HAP-1 (cell line): ENCODE data around the gene CRYAB.
"Not testable (repeated sequence)": the region's sequence is repeated elsewhere in the genome, so short reads cannot be mapped to it uniquely, and the experiment has no call there.

Experiments
- DNase-seq, 2 experiments: peaks; one replicate each; pipeline ENCODE4 v3.0.0-alpha.2; 2016 to 2020; ENCODE audit warnings: low spot score in 2 of 2
- H3K27me3 ChIP-seq: fragments of 250-450 bp; sonication (Bioruptor Pico); 2 replicates; pipeline ENCODE4 v1.5.1; 2020; ENCODE audit warnings: low read depth, mild to moderate bottlenecking, moderate library complexity
- H3K36me3 ChIP-seq: fragments of 250-450 bp; sonication (Bioruptor Pico); replicated peaks from 2 replicates; pipeline ENCODE4 v1.5.1; 2020; ENCODE audit warnings: mild to moderate bottlenecking
- H3K4me1 ChIP-seq: fragments of 250-450 bp; sonication (Bioruptor Pico); 2 replicates; pipeline ENCODE4 v1.5.1; 2020; ENCODE audit warnings: mild to moderate bottlenecking
- H3K4me3 ChIP-seq: fragments of 250-450 bp; sonication (Bioruptor Pico); 2 replicates; pipeline ENCODE4 v1.5.1; 2020; ENCODE audit warnings: mild to moderate bottlenecking, moderate library complexity
- H3K9me3 ChIP-seq: fragments of 250-450 bp; sonication (Bioruptor Pico); 2 replicates; pipeline ENCODE4 v1.5.1; 2020; ENCODE audit warnings: mild to moderate bottlenecking, moderate library complexity
- in situ Hi-C: fragments of 300-500 bp; cut with MboI; formaldehyde crosslinking; loops from 3 replicates; pipeline ENCODE4 v1.14.3; 2020; ENCODE audit warnings: low sequenced_read_pairs, inconsistent platforms, mixed read lengths

Gene CRYAB

GRCh38 chr11:111910676-111911562, 651 bp downstream of the CRYAB start:
- no peak overlapping the region for H3K4me3 ChIP-seq
- peaks cover 8% of the 10 kb centered on the region for H3K4me1 ChIP-seq
- no peaks in the 10 kb centered on the region for H3K9me3 ChIP-seq
- no peaks in the 10 kb centered on the region for H3K36me3 ChIP-seq
- no peak for DNase-seq
- H3K27me3 ChIP-seq: no peaks in the 10 kb centered on the region
- in situ Hi-C loops: no loop called here

- no peaks in the 10 kb centered on the region for H3K36me3 ChIP-seq
- no peak for DNase-seq
- in situ Hi-C loops: no loop called here
- peaks cover 6% of the 10 kb centered on the region for H3K4me1 ChIP-seq
- H3K9me3 ChIP-seq: no peaks in the 10 kb centered on the region
- H3K27me3 ChIP-seq: no peaks in the 10 kb centered on the region
- no peak overlapping the region for H3K4me3 ChIP-seq
Measured at GRCh38 chr11:111909378-111909777, 2.2 kb downstream of the CRYAB start.

- no peak for DNase-seq
Measured at GRCh38 chr11:111908639-111909305, 2.8 kb downstream of the CRYAB start.

GRCh38 chr11:111906680-111907079, 4.9 kb downstream of the CRYAB start:
- in situ Hi-C loops: no loop called here
- Histone ChIP-seq H3K36me3 (no peaks in the 10 kb centered on the region), H3K4me1 (no peaks in the 10 kb centered on the region), H3K9me3 (no peaks in the 10 kb centered on the region), H3K4me3 (no peak overlapping the region), H3K27me3 (no peaks in the 10 kb centered on the region; the same call in 1 of the 2 replicates)
- no peak for DNase-seq

More at GRCh38 chr11:111908639-111909305, 2.8 kb downstream of the CRYAB start:
- H3K4me3 ChIP-seq: no peak overlapping the region
- H3K9me3 ChIP-seq: no peaks in the 10 kb centered on the region
- no peaks in the 10 kb centered on the region for H3K36me3 ChIP-seq
- H3K27me3 ChIP-seq: no peaks in the 10 kb centered on the region; the same call in 1 of the 2 replicates
- in situ Hi-C loops: no loop called here
- H3K4me1 ChIP-seq: peaks cover under 1% of the 10 kb centered on the region; the same call in 1 of the 2 replicates

- in situ Hi-C loops: no loop called here
- no peaks in the 10 kb centered on the region for H3K36me3 ChIP-seq
- no peak for DNase-seq
- no peaks in the 10 kb centered on the region for H3K9me3 ChIP-seq
- H3K4me1 ChIP-seq: no peaks in the 10 kb centered on the region
- no peaks in the 10 kb centered on the region; the same call in 1 of the 2 replicates for H3K27me3 ChIP-seq
- H3K4me3 ChIP-seq: no peak overlapping the region
Measured at GRCh38 chr11:111905411-111905810, 6.2 kb downstream of the CRYAB start.

GRCh38 chr11:111886844-111887243, 24.7 kb downstream of the CRYAB start:
- no peak for DNase-seq
- H3K9me3 ChIP-seq: no peaks in the 10 kb centered on the region
- no peaks in the 10 kb centered on the region for H3K36me3 ChIP-seq
- in situ Hi-C loops: no loop called here
- H3K4me3 ChIP-seq: no peak overlapping the region
- H3K27me3 ChIP-seq: no peaks in the 10 kb centered on the region
- no peaks in the 10 kb centered on the region for H3K4me1 ChIP-seq

- Histone ChIP-seq H3K36me3 (no peaks in the 10 kb centered on the region), H3K4me1 (no peaks in the 10 kb centered on the region), H3K4me3 (no peak overlapping the region), H3K27me3 (no peaks in the 10 kb centered on the region), H3K9me3 (no peaks in the 10 kb centered on the region)
- in situ Hi-C loops: no loop called here
- no peak for DNase-seq
Measured at GRCh38 chr11:111886032-111886431, 25.5 kb downstream of the CRYAB start.

GRCh38 chr11:111885053-111885452, 26.5 kb downstream of the CRYAB start:
- H3K36me3 ChIP-seq: not testable (repeated sequence)

GRCh38 chr11:111882202-111882601, 29.4 kb downstream of the CRYAB start:
- peaks cover 10% of the 10 kb centered on the region for H3K4me1 ChIP-seq
- H3K27me3 ChIP-seq: no peaks in the 10 kb centered on the region
- in situ Hi-C loops: no loop called here
- no peaks in the 10 kb centered on the region for H3K9me3 ChIP-seq
- DNase-seq: no peak
- no peak overlapping the region for H3K4me3 ChIP-seq
- H3K36me3 ChIP-seq: no peaks in the 10 kb centered on the region

More at GRCh38 chr11:111885053-111885452, 26.5 kb downstream of the CRYAB start:
- H3K4me1 ChIP-seq, H3K4me3 ChIP-seq, H3K9me3 ChIP-seq, in situ Hi-C loops, H3K27me3 ChIP-seq, DNase-seq: not testable (repeated sequence)

- no peak for DNase-seq
- H3K9me3 ChIP-seq: no peaks in the 10 kb centered on the region
- peaks cover 10% of the 10 kb centered on the region for H3K4me1 ChIP-seq
- no peaks in the 10 kb centered on the region for H3K27me3 ChIP-seq
- H3K36me3 ChIP-seq: no peaks in the 10 kb centered on the region
- peak overlapping the region; percentile 66 for H3K4me3 ChIP-seq
- in situ Hi-C loops: loop anchor here (10.0 kb wide), 1 partner anchor 205 kb away; the partner anchor contains the start of genes SDHD and TIMM8B
Measured at GRCh38 chr11:111879637-111879960, 32.0 kb downstream of the CRYAB start.

GRCh38 chr11:111878849-111879636, 32.5 kb downstream of the CRYAB start, which contains the start of the genes CFAP68 and FDXACB1:
Gene CFAP68 (plus strand): TSS chr11:111879541. CDS start chr11:111879561, 20 bp downstream.
Gene FDXACB1 (minus strand): TSS chr11:111879165. CDS start chr11:111879132, 33 bp downstream.
- in situ Hi-C loops: loop anchor here (10.0 kb wide), 1 partner anchor 206 kb away; the partner anchor contains the start of genes SDHD and TIMM8B
- Histone ChIP-seq H3K4me1 (peaks cover 10% of the 10 kb centered on the region), H3K36me3 (no peaks in the 10 kb centered on the region), H3K27me3 (no peaks in the 10 kb centered on the region), H3K9me3 (no peaks in the 10 kb centered on the region), H3K4me3 (peak within 1 kb of the TSS; percentile 66)
- DNase-seq: peak; percentile 96 to 97

GRCh38 chr11:111878385-111878848, 33.2 kb downstream of the CRYAB start:
- peaks cover 10% of the 10 kb centered on the region for H3K4me1 ChIP-seq
- DNase-seq: peak in 1 of 2 experiments; percentile 20
- no peaks in the 10 kb centered on the region for H3K27me3 ChIP-seq
- no peaks in the 10 kb centered on the region for H3K36me3 ChIP-seq
- in situ Hi-C loops: loop anchor here (10.0 kb wide), 1 partner anchor 206 kb away; the partner anchor contains the start of genes SDHD and TIMM8B
- H3K4me3 ChIP-seq: peak overlapping the region; percentile 66
- no peaks in the 10 kb centered on the region for H3K9me3 ChIP-seq

- DNase-seq: no peak
- Histone ChIP-seq H3K4me1 (peaks cover 2% of the 10 kb centered on the region; the same call in 1 of the 2 replicates), H3K4me3 (peak overlapping the region; percentile 72), H3K27me3 (no peaks in the 10 kb centered on the region), H3K9me3 (no peaks in the 10 kb centered on the region), H3K36me3 (no peaks in the 10 kb centered on the region; the same call in 1 of the 2 replicates)
- in situ Hi-C loops: loop anchor here (10.0 kb wide), 1 partner anchor 213 kb away; the partner anchor contains the start of genes SDHD and TIMM8B
Measured at GRCh38 chr11:111871693-111872161, 39.8 kb downstream of the CRYAB start.
